ENCODE results near the gene RERG. TPM values are rescaled to one million over a fixed set of nuclear protein-coding genes. Genes with fewer than 3 reads are reported as not detected.

RERG gene
- total RNA-seq, 6 experiments from 2014 or later: 0.68 to 2.1 (median 1.0) TPM

- Histone ChIP-seq H3K27me3 (no peaks in the 10 kb centered on the region), H3K27ac (no peak overlapping the region), H3K9me3 (no peaks in the 10 kb centered on the region), H3K4me3 (no peak overlapping the region), H3K36me3 (no peaks in the 10 kb centered on the region), H3K4me1 (no peaks in the 10 kb centered on the region)
- DNase-seq: no peak
- TF ChIP-seq CTCF (IDR thresholded peaks at IDR 0.05) (no peak), POLR2A (IDR thresholded peaks at IDR 0.05) (no peak)
- intact Hi-C loops (cut with DNase I): no loop called here
- no peak for ATAC-seq
Measured at GRCh38 chr12:15265875-15266274, 44.7 kb upstream of the RERG start.

GRCh38 chr12:15256761-15257160 lies 35.5 kb upstream of the RERG start:
- intact Hi-C loops (cut with DNase I): no loop called here
- Histone ChIP-seq H3K4me1 (peaks cover 0 to 6% (median 0%) of the 10 kb centered on the region in 4 donors), H3K9me3 (no peaks in the 10 kb centered on the region), H3K27me3 (no peaks in the 10 kb centered on the region), H3K27ac (no peak overlapping the region), H3K36me3 (no peaks in the 10 kb centered on the region), H3K4me3 (no peak overlapping the region)
- no peak for DNase-seq
- TF ChIP-seq CTCF (IDR thresholded peaks at IDR 0.05): no peak
- no peak for TF ChIP-seq POLR2A (IDR thresholded peaks at IDR 0.05)
- WGBS (ENCODE audit: insufficient coverage, low coverage, low lambda C conversion rate, missing lambda C conversion rate): 17% methylated on average over 4 of the region's 4 CpGs
- peak; percentile 63 to 75 (median 66) for ATAC-seq

DNA sequence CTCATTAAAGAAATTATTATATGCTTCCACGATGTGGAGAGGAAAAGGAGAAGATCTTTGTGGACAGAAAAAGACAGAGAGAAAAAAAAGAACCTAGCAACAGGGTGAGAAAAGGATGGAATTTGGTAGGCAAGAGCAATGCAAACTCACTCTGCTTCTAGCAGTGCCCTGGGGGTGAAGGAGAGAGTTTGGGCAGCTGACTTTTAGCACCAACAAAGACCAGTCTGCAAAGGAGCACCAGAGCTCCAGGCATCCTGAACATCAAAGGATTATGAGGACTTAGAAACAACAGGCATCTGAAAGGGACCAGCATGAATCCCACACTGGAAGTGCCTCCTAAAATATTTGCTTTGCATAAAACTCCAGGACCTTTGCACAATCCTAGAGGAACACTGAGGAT lies 32.8 kb upstream of the RERG start:
- Histone ChIP-seq H3K27me3 (no peaks in the 10 kb centered on the region), H3K4me1 (peaks cover 0 to 6% (median 0%) of the 10 kb centered on the region in 4 donors), H3K27ac (no peak overlapping the region), H3K9me3 (no peaks in the 10 kb centered on the region), H3K36me3 (no peaks in the 10 kb centered on the region), H3K4me3 (no peak overlapping the region)
- TF ChIP-seq CTCF (IDR thresholded peaks at IDR 0.05) (no peak), POLR2A (IDR thresholded peaks at IDR 0.05) (no peak)
- intact Hi-C loops (cut with DNase I): no loop called here
- DNase-seq: no peak
- WGBS (ENCODE audit: insufficient coverage, low coverage, low lambda C conversion rate, missing lambda C conversion rate): 36% methylated on average over 1 of the region's 1 CpG
- no peak for ATAC-seq

DNA sequence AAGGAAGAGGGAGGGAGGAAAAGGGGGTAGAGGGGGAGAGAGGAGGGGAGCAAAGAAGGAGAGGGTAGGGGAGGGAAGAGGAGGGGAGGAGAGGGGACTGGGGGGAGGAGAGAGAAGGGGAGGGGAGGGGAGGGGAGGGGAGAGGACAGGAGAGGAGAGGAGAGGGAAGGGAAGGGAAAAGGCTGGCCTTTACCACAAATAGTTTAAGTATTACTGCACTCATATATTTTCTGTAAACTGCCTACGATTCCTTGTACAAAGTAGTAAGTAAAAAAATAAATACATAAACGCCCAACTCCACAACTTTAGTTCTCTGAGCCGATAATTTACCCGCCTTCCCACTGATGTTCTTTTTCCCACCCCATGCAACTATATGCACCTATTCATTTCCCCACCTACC lies 23.7 kb upstream of the RERG start:
- no peaks in the 10 kb centered on the region for H3K9me3 ChIP-seq
- intact Hi-C loops (cut with DNase I): no loop called here
- no peaks in the 10 kb centered on the region for H3K27me3 ChIP-seq
- H3K27ac ChIP-seq: no peak overlapping the region
- TF ChIP-seq CTCF (IDR thresholded peaks at IDR 0.05): no peak
- no peak for TF ChIP-seq POLR2A (IDR thresholded peaks at IDR 0.05)
- DNase-seq (no peak), ATAC-seq (no peak)
- H3K36me3 ChIP-seq: no peaks in the 10 kb centered on the region
- H3K4me1 ChIP-seq: no peaks in the 10 kb centered on the region
- no peak overlapping the region for H3K4me3 ChIP-seq
- WGBS (ENCODE audit: insufficient coverage, low coverage, low lambda C conversion rate, missing lambda C conversion rate): 71% methylated on average over 4 of the region's 4 CpGs

DNA sequence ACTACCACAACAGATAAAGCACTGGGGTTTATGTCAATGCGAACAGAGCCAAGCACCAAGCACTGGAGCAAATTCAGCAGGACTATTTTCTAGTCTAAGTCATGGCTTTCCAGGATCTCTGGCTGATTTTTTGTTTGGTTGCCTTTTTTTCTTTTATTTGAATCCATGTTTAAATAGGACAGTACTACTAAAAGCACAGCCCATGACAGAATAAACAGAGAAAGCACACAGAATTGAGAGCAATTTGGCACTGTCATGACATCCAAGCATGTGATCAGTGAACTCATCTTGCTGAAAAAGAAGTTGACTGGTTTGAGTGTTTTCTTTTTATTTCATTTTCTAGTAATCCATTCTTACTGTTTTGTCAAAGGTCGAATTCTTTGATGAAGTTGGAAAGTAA lies 23.1 kb upstream of the RERG start:
- 50% methylated on average over 2 of the region's 2 CpGs for WGBS (ENCODE audit: insufficient coverage, low coverage, low lambda C conversion rate, missing lambda C conversion rate)
- ATAC-seq (no peak), DNase-seq (no peak)
- no peaks in the 10 kb centered on the region for H3K27me3 ChIP-seq
- H3K4me3 ChIP-seq: no peak overlapping the region
- intact Hi-C loops (cut with DNase I): no loop called here
- no peak overlapping the region for H3K27ac ChIP-seq
- H3K9me3 ChIP-seq: no peaks in the 10 kb centered on the region
- no peaks in the 10 kb centered on the region for H3K36me3 ChIP-seq
- no peaks in the 10 kb centered on the region for H3K4me1 ChIP-seq
- TF ChIP-seq POLR2A (IDR thresholded peaks at IDR 0.05) (no peak), CTCF (IDR thresholded peaks at IDR 0.05) (no peak)

Data from right lobe of liver (tissue), 6 donors.